GM20000 (cell line): ENCODE results near the gene PML.

ENCODE experiments used
- DNase-seq: peaks from one replicate; pipeline ENCODE4 v3.0.0; 2012; ENCODE audit warnings: low spot score
- TF ChIP-seq, protein P1 (sequence below): IDR thresholded peaks from 2 replicates; pipeline ENCODE4 v1.5.1; 2012; ENCODE audit warnings: mild to moderate bottlenecking, control low read depth; ENCODE audit errors: extremely low read depth, missing control alignments

PML gene

DNA sequence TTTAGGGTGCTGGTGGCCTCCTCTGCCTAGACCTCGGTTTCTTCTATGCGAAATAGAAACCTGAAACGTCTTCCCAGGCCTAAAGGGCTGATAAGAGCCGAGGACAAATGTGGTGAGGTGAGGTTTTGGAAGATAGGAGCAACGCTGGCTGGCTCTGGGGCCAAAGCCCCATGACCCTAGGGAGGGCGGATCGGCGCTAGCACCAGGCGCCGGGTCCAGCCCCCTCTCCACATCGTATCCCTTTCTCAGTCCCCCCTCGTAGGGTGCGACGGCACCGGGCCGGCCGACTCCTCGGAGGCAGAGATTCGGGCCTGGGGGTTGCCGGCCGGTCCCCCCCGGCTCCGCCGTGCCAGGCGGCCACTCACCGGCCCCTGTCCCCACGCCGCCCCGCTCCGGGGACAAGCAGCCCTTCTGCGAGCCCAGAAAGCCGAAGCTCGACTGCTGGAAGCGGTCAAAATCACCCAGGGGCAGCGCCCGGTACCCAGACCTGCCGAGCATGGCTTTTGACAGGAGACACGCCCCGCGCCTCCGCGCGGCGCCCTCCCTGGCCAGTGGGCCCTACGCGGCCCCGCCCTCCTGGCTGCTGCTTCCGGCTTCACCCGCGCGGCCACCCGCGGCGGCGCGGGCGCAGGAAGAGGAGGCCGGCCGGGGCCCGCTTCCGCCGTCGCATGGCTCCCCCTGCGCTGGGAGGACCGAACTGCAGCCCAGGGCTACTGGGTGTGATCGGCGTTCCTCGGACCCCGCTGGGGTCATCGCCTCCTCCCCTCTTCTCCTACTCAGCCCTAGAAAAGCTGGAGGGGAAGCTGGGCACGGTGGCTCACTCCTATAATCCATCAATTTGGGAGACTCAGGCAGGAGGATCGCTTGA, 2.6 kb upstream of the PML start, which contains the start of gene STOML1:
STOML1 (minus strand) TSS at position 570 of the 868 bp plus-strand sequence; CDS start at position 498, 72 bp downstream.
- TF ChIP-seq, protein P1, sequence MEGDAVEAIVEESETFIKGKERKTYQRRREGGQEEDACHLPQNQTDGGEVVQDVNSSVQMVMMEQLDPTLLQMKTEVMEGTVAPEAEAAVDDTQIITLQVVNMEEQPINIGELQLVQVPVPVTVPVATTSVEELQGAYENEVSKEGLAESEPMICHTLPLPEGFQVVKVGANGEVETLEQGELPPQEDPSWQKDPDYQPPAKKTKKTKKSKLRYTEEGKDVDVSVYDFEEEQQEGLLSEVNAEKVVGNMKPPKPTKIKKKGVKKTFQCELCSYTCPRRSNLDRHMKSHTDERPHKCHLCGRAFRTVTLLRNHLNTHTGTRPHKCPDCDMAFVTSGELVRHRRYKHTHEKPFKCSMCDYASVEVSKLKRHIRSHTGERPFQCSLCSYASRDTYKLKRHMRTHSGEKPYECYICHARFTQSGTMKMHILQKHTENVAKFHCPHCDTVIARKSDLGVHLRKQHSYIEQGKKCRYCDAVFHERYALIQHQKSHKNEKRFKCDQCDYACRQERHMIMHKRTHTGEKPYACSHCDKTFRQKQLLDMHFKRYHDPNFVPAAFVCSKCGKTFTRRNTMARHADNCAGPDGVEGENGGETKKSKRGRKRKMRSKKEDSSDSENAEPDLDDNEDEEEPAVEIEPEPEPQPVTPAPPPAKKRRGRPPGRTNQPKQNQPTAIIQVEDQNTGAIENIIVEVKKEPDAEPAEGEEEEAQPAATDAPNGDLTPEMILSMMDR = peak; percentile 90
- peak; percentile 98 for DNase-seq

DNA sequence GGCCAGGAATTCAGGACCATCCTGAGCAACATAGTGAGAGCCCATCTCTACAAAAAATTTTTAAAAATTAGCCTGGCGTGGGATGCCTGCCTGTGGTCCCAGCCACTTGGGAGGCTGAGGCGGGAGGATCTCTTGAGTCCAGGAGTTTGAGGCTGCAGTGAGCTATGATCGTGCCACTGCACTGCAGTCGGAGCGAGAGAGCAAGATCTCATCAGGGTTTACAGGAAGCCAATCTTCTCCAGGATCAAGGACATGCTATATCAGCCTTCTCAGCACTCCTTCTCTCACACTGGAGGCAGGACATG, 2.0 kb upstream of the PML start:
- no peak for DNase-seq
- TF ChIP-seq, protein P1 = no peak

DNA sequence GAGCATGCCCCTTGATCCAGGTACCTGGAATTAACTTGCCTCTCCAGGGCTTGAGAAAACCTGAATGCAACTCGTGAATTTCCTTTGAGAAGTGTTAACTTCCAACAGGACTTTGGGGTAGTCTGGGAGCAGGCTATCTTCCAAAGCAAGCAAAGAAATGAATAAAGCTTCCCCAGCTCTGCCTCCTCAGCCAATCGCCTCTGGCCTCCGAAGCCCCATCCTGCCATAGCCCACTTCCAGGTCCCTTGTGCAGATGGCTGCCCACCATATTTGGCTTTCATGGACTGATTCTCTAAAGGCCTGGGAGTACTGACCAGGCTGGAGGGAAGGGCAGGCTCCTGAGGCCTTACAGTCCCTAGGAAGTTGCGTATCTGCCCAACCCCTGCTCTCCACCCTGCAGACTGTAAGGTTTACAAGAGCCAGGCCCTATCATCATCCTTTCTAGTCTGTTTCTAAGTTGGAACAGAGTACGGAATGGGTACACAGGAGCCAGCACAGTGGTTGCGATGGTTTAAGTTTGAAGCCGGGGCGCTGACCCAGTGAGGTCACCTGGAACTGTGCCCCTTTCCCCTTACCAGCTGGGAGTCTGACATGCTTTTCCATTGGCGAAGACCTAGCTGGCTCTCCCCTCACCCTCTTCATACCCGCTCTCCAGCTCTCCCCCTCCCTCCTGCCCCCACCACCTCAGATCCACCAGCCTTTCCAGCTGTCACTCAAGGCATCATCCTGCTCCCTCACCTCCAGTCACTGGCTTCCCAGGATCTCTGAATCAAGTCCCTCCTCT, 1.1 kb upstream of the PML start:
- DNase-seq = no peak

DNA sequence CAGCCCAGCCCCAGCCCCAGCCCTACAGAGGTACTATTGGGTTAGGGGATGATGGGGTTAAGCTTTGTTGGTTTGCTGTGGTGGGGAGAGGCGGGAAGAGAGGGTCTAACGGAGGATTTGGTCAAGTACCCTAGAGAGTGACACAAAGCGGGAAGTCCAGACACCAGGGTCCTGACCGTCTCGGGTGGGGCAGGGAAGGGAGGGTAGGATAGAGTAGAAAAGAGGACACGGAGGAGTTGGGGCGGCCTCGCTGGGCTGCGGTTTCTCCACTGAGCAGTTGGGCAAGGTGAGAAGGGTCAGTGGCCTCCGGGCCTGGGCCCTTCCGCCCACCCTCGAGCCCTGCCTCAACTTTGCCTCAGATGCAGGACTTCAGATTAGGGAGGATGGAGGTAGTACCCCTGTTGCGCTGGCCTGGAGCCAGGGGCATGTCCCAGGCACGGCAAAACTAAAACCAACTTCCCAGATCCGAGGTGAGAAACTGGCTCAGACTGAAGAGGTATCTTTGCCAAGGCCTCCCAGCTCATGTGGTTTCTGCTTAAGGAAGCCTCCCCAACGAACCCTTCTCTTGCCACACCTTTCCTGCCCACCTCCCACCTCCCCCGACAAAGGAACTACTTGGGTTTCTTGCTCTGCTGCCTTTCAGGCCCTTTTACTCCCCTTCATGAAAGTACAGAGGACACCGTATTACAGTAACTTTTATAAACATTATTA, 551 bp downstream of the PML start:
- TF ChIP-seq, protein P1 = no peak
- no peak for DNase-seq

More for the DNA sequence above, 1.1 kb upstream of the PML start:
- TF ChIP-seq, protein P1 = no peak

DNA sequence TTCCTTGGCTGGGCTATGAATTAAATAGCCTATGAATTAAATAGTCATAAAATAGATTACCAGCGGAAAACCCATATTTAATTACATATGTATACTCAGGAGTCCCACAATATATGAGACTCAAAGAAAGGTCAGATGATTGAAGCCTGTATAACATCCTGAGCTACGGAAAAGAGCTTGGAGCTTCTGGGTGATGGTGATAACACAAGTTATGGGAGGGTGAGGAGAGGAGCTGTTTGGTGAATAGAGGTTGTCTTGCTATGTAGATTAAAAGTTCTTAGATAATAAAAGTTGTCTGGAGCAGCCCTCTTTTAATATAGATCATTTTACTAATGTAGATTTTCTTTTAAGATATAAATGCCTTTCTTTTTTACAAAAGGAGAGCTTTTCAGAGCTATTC, 1.8 kb downstream of the PML start:
- DNase-seq = no peak
- TF ChIP-seq, protein P1 = no peak

DNA sequence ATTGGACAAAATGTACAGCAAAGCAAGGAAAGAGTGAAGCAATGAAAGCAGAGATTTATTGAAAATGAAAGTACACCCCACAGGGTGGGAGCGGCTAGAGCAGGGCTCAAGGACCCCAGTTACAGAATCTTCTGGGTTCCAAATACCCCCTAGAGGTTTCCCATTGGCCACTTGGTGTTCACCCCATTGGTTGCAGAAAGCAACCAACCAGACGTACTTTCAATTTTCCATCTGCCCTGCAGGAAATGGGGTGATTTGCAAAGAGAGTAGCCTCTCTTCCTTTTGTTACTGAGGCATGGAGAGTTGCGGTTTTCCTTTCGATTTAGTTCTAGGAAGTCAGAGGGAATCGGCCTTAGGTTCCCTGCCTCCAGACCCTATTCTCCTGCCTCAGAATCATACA, 2.4 kb downstream of the PML start:
- TF ChIP-seq, protein P1 = no peak
- peak; percentile 48 for DNase-seq
